DND-41 (cell line): Measurements from ENCODE around the gene ZFP82.

Source experiments
- ATAC-seq: fragments of 200-7000 bp; cut with Tn5 transposase; 3 replicates; pipeline ENCODE4 v1.9.1; 2021; ENCODE audit warnings: low read depth; ENCODE audit not compliant: insufficient read depth
- DNase-seq: peaks from one replicate; pipeline ENCODE4 v3.0.0-alpha.2; 2020
- H2AFZ ChIP-seq: 2 replicates; pipeline ENCODE4 v1.6.0; 2012; ENCODE audit warnings: low read depth, low read length
- H3K27ac ChIP-seq: 2 replicates; pipeline ENCODE4 v1.5.1; 2012; ENCODE audit warnings: low read length, inconsistent platforms
- H3K27me3 ChIP-seq: fragments of 200-600 bp; sonication (generic); 2 replicates; pipeline ENCODE4 v1.6.0; 2012; ENCODE audit warnings: low read length, mild to moderate bottlenecking, inconsistent platforms; ENCODE audit not compliant: insufficient read depth, poor library complexity
- H3K36me3 ChIP-seq: 2 replicates; pipeline ENCODE4 v1.5.1; 2012; ENCODE audit warnings: low read length, inconsistent platforms; ENCODE audit not compliant: insufficient read depth
- H3K4me1 ChIP-seq: 2 replicates; pipeline ENCODE4 v1.5.1; 2012; ENCODE audit warnings: mild to moderate bottlenecking, low read length; ENCODE audit not compliant: insufficient read depth
- H3K4me2 ChIP-seq: 2 replicates; pipeline ENCODE4 v1.6.0; 2012; ENCODE audit warnings: mild to moderate bottlenecking, moderate library complexity, low read length, inconsistent platforms; ENCODE audit not compliant: insufficient read depth
- H3K4me3 ChIP-seq, 2 experiments: fragments of 200-600 bp in 1 of 2; shearing (Covaris generic) in 1 of 2; 2 replicates each; pipeline ENCODE4 v1.5.1; 2012 to 2016; ENCODE audit warnings: inconsistent platforms in 2 of 2, low read length in 2 of 2, mild to moderate bottlenecking in 2 of 2, low read depth in 1 of 2, moderate library complexity in 1 of 2
- H3K79me2 ChIP-seq: 2 replicates; pipeline ENCODE4 v1.6.0; 2012; ENCODE audit warnings: low read length, inconsistent platforms; ENCODE audit not compliant: insufficient read depth
- H3K9ac ChIP-seq: 2 replicates; pipeline ENCODE4 v1.6.0; 2012; ENCODE audit warnings: low read depth, mild to moderate bottlenecking, inconsistent platforms, low read length, moderate library complexity
- H3K9me3 ChIP-seq: 2 replicates; pipeline ENCODE4 v1.5.1; 2012; ENCODE audit warnings: low read length, moderate library complexity, mild to moderate bottlenecking, inconsistent platforms; ENCODE audit not compliant: insufficient read depth, severe bottlenecking
- H4K20me1 ChIP-seq: 2 replicates; pipeline ENCODE4 v1.6.0; 2012; ENCODE audit warnings: low read length; ENCODE audit not compliant: insufficient read depth
- EZH2 ChIP-seq: IDR thresholded peaks from 3 replicates; pipeline ENCODE4 v1.6.1; 2012; ENCODE audit warnings: borderline replicate concordance, low read depth, mild to moderate bottlenecking, moderate library complexity, low read length, inconsistent platforms; ENCODE audit not compliant: severe bottlenecking
- TF ChIP-seq, protein P1 (sequence below): IDR thresholded peaks from 2 replicates; pipeline ENCODE4 v1.5.1; 2012; ENCODE audit warnings: borderline replicate concordance, low read length, moderate library complexity, mild to moderate bottlenecking; ENCODE audit not compliant: poor library complexity, severe bottlenecking; ENCODE audit errors: extremely low read depth

ZFP82 gene

DNA sequence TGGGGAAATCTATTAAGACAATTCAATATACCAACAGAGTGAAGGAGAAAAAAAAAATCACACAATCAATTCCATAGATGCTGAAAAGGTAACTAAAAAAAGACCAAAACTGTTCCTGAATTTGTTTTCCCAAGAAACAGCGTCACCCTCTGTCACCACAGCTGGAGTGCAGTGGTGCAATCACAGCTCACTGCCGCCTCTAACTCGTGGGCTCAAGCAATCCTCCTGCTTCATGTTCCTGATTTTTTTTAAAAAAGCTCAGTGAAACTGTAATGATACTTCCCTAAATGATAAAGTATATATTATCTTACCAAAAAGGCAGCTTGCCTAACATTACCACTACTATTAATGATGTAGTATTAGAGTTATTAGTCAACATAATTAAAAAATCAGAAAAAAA is 19.9 kb downstream of the ZFP82 start:
- no peak for DNase-seq
- Histone ChIP-seq H3K4me2 (no peak overlapping the region), H3K4me3 (no peak overlapping the region), H3K9ac (no peak overlapping the region), H3K9me3 (peaks cover 32% of the 10 kb centered on the region), H3K4me1 (no peaks in the 10 kb centered on the region), H4K20me1 (no peaks in the 10 kb centered on the region), H3K36me3 (peaks cover 97% of the 10 kb centered on the region), H2AFZ (no peak overlapping the region), H3K27me3 (no peaks in the 10 kb centered on the region), H3K27ac (no peak overlapping the region), H3K79me2 (no peaks in the 10 kb centered on the region)
- no peak for ATAC-seq
- TF ChIP-seq EZH2 = no peak
- TF ChIP-seq, protein P1, sequence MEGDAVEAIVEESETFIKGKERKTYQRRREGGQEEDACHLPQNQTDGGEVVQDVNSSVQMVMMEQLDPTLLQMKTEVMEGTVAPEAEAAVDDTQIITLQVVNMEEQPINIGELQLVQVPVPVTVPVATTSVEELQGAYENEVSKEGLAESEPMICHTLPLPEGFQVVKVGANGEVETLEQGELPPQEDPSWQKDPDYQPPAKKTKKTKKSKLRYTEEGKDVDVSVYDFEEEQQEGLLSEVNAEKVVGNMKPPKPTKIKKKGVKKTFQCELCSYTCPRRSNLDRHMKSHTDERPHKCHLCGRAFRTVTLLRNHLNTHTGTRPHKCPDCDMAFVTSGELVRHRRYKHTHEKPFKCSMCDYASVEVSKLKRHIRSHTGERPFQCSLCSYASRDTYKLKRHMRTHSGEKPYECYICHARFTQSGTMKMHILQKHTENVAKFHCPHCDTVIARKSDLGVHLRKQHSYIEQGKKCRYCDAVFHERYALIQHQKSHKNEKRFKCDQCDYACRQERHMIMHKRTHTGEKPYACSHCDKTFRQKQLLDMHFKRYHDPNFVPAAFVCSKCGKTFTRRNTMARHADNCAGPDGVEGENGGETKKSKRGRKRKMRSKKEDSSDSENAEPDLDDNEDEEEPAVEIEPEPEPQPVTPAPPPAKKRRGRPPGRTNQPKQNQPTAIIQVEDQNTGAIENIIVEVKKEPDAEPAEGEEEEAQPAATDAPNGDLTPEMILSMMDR = no peak

DNA sequence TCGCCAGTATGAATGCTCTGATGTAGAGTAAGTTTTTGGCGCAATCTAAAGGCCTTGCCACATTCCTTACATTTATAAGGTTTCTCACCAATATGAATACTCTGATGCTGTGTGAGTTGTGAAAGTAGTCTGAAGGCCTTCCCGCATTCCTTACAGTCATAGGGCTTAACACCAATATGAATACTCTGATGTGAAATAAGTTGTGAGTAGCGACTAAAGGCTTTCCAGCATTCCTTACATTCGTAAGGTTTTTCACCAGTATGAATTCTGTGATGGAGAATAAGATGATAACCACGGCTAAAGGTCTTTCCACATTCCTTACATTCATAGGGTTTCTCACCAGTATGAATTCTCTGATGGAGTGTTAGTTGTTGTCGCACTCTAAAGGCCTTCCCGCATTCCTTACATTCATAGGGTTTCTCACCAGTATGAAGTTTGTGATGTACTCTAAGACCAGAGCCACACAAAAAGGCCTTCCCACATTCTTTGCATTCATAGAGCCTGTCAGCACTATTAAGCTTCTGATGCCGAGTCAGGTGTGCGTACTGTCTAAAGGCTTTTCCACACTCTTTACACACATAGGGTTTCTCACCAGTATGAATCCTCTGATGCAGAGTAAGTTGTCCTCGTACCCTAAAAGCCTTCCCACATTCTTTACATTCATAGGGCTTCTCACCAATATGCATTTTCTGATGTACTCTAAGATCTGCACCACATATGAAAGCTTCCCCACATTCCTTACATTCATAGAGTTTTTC is 25.3 kb downstream of the ZFP82 start:
- Histone ChIP-seq H3K9me3 (peaks cover 40% of the 10 kb centered on the region), H3K79me2 (no peaks in the 10 kb centered on the region), H3K27ac (no peak overlapping the region), H3K36me3 (peaks cover 71% of the 10 kb centered on the region), H3K4me1 (no peaks in the 10 kb centered on the region), H2AFZ (no peak overlapping the region), H4K20me1 (no peaks in the 10 kb centered on the region), H3K27me3 (no peaks in the 10 kb centered on the region), H3K9ac (no peak overlapping the region), H3K4me2 (no peak overlapping the region), H3K4me3 (no peak overlapping the region)
- DNase-seq = no peak
- no peak for ATAC-seq
- TF ChIP-seq, protein P1 = no peak
- no peak for TF ChIP-seq EZH2

DNA sequence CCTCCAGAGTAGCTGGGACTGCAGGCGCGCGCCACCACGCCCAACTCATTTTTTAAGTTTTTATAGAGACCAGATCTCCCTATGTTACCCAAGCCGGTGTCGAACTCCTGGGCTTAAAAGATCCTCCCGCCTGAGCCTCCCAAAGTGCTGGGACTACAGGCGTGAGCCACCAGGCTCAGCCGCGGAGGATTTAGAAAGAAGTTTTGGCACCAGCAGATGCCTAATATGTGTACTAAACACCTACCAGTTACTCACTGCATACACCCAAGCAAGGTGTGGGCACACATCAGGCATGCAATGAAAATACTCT is 39.0 kb downstream of the ZFP82 start:
- H3K27ac ChIP-seq = peak overlapping the region; percentile 69
- no peak; the same call in 2 of the 3 replicates for ATAC-seq
- H3K4me1 ChIP-seq = peaks cover 30% of the 10 kb centered on the region
- no peak for DNase-seq
- no peaks in the 10 kb centered on the region; the same call in 1 of the 2 replicates for H3K36me3 ChIP-seq
- peaks cover 37% of the 10 kb centered on the region for H3K79me2 ChIP-seq
- H3K9me3 ChIP-seq = no peaks in the 10 kb centered on the region
- no peaks in the 10 kb centered on the region for H3K27me3 ChIP-seq
- peak overlapping the region; percentile 86 for H2AFZ ChIP-seq
- peak overlapping the region; percentile 81 for H3K4me2 ChIP-seq
- no peaks in the 10 kb centered on the region for H4K20me1 ChIP-seq
- TF ChIP-seq EZH2 = no peak
- TF ChIP-seq, protein P1 = no peak
- H3K4me3 ChIP-seq = peak overlapping the region; percentile 46 to 89; a peak in 3 of 4 replicates
- H3K9ac ChIP-seq = peak overlapping the region; percentile 66
